A673 (cell line): ENCODE data around the gene PPBP.

ENCODE experiments used
- CTCF ChIP-seq: fragments of 300-800, 200-600 bp; sonication (generic); conservative IDR thresholded peaks from 2 replicates; pipeline ENCODE4 v1.5.1; 2017; ENCODE audit warnings: low read depth, mild to moderate bottlenecking, antibody characterized with exemption, low read length, moderate library complexity, mixed read lengths
- EZH2 ChIP-seq: fragments of 200-600 bp; sonication (generic); IDR thresholded peaks from 2 replicates; pipeline ENCODE4 v1.6.1; 2017; ENCODE audit warnings: borderline replicate concordance, low read depth, mild to moderate bottlenecking, mixed read lengths, antibody characterized with exemption, low read length; ENCODE audit not compliant: poor library complexity, severe bottlenecking

DNA sequence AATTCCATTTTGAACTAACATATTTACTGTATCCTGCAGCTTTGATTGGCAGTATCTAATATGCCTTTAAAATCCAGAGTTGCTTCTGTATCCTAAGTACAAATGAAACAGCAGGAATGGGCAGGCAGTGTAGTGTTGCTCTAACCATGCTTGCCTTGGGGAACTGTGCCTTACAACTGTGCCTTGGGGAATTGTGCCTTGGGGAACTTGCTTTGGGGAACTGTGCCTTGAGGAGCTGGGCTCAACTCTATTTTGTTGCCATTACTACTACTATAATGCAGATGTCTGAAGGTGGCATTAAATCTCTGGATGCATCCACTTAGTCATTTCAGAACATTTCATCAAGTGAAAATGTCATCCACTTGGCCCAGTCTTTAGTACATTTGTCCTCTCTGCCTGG is 43.6 kb upstream of the PPBP start:
- TF ChIP-seq CTCF (no peak), EZH2 (no peak)
